ENCODE measurements around the gene ELL2.

The ELL2 gene

DNA sequence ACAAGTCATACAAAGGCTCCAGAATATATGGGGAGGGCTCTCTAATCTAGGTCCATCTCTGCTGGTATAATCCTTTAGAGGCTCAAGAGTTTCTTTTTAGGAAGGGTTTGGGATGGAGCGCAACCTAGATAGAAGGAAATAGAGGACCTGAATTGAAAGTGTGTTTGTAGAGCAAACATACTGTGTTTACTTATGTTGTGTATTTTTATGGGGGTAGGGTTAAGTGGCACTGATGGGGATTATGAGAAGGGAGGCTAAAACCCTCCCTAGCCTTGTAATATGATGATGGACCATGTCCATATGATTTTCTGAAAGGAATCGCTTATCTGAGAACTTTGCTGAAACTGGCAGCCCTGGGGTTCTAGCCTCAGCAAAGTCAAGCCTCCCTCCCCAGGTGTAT is 4.4 kb upstream of the ELL2 start:
- no peak overlapping the region for H3K4me3 ChIP-seq (ENCODE audit: control insufficient read depth, low read depth, low read length)
- TF ChIP-seq, protein P1, sequence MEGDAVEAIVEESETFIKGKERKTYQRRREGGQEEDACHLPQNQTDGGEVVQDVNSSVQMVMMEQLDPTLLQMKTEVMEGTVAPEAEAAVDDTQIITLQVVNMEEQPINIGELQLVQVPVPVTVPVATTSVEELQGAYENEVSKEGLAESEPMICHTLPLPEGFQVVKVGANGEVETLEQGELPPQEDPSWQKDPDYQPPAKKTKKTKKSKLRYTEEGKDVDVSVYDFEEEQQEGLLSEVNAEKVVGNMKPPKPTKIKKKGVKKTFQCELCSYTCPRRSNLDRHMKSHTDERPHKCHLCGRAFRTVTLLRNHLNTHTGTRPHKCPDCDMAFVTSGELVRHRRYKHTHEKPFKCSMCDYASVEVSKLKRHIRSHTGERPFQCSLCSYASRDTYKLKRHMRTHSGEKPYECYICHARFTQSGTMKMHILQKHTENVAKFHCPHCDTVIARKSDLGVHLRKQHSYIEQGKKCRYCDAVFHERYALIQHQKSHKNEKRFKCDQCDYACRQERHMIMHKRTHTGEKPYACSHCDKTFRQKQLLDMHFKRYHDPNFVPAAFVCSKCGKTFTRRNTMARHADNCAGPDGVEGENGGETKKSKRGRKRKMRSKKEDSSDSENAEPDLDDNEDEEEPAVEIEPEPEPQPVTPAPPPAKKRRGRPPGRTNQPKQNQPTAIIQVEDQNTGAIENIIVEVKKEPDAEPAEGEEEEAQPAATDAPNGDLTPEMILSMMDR (conservative IDR thresholded peaks at IDR 0.05; ENCODE audit: control insufficient read depth, insufficient read depth, low read depth, low read length) = no peak
- DNase-seq (ENCODE audit: low read depth) = no peak

DNA sequence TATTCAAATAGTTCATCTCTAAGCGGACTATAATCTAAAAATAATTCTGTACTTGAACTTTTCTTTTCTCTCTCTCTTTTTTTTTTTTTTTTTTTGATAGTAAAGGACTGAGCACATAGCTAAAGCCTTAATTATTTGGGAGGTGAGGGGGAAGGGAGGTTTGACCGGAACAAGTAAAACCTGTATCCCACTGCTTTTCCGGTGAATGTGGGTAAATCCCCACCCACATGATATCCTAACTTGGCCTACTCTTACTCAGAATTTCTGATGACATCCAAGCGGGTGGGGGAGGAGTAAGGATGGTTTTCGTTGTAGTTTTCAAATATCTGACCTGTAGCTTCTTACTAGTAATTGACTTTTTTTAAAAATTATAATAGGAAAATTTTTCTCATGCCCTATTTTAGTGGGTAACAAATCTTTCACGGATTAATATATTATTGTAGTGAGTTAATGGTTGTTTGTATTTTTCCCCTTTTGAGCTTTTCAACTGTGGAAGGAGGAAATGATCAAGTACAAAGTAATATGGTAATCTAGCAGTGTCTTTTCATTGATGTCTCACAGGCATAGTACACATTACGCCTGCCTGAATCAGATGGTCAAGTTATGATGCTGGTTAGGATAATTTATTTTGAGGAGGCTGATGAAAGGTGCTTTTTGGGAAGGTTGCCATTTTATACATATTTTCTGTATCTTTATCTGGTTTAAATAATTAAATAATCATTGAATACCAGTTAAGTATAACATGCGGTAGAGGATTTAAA is 2.2 kb upstream of the ELL2 start:
- no peak overlapping the region for H3K4me3 ChIP-seq (ENCODE audit: control insufficient read depth, low read depth, low read length)
- DNase-seq (ENCODE audit: low read depth) = peak; percentile 57
- TF ChIP-seq, protein P1 (conservative IDR thresholded peaks at IDR 0.05; ENCODE audit: control insufficient read depth, insufficient read depth, low read depth, low read length) = no peak

DNA sequence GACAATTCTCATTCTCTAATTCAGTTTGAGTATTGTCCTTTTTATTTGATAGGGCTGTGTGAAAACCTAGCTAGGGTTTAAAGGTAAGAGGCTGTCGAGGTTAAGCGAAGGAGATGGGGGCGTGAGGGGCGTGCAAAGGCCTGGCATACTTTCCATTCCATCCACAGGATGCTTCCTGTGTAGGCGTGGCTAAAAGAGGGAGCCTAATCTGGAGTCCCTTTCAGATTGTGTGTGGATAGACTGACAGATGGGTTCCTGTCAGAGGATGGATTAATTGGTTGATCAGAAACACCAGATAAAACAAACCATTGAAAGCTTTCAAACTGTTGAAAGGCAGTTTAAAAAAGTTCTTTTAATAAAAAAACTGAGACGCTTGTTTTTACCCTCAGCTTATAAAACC is 1.1 kb upstream of the ELL2 start:
- TF ChIP-seq, protein P1 (conservative IDR thresholded peaks at IDR 0.05; ENCODE audit: control insufficient read depth, insufficient read depth, low read depth, low read length) = no peak
- DNase-seq (ENCODE audit: low read depth) = no peak
- no peak overlapping the region for H3K4me3 ChIP-seq (ENCODE audit: control insufficient read depth, low read depth, low read length)

DNA sequence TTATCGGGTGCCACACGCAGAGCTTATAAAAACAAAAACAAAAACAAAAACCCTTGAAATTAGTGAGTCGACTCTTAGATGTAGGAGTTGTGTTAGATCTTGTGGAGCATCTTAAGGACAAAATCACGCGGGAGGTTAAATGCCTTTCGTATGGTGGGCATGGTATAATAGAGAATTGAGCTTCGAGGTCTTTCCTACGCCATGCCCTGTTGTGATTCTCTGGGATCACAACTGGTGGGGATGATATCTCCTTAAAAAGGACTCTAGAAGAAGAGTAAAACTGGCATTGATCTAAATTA is 773 bp upstream of the ELL2 start:
- peak overlapping the region; percentile 77 for H3K4me3 ChIP-seq (ENCODE audit: control insufficient read depth, low read depth, low read length)
- DNase-seq (ENCODE audit: low read depth) = no peak
- TF ChIP-seq, protein P1 (conservative IDR thresholded peaks at IDR 0.05; ENCODE audit: control insufficient read depth, insufficient read depth, low read depth, low read length) = no peak

DNA sequence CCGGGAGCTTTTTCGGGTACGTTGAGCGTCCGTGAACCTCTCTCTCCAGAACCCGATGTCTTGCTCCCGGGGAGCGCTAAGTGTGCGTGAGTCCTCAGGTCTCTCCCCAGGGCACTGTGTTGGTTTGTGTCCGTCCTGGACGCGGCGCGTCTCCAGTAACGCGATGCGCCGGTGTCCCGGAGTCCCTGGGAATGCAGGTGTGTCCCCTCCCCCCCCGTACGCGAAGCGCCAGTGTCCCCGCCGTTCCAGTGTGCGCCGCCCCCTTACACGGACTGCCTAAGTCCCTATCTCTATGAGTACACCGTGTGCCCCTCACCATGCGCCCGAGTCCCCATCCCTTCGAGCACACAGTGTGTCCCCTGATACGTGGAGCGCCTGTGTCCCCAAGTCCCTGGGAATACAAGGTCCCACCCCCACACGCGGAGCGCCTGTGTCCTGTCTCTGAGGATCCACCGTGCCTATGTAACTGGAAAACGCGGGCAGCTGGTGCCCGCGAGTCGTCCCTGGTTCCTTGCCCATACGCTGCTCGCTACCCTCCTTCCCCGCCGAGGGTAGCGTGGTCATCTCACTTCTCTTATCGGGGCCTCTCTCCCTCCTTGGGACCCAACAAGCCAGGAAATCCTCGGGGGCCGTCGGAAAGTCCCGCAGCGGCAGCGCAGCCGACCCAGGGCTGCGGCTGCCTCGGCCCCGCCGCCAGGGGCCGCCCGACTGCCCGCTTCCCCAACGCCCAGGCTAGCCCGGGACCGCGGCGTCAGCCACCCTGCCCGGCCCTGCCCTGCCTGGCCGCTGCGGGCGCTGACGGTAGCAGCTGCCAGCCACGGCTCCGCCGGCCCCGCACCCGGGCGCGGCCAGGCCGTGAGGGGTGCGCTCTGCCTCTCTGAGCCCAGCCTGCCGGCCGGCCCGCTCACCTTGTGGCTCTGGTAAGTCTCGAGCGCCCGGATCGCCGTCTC is 709 bp downstream of the ELL2 start:
- DNase-seq (ENCODE audit: low read depth) = peak; percentile 67
- peak overlapping the region; percentile 77 for H3K4me3 ChIP-seq (ENCODE audit: control insufficient read depth, low read depth, low read length)
- TF ChIP-seq, protein P1 (conservative IDR thresholded peaks at IDR 0.05; ENCODE audit: control insufficient read depth, insufficient read depth, low read depth, low read length) = no peak

DNA sequence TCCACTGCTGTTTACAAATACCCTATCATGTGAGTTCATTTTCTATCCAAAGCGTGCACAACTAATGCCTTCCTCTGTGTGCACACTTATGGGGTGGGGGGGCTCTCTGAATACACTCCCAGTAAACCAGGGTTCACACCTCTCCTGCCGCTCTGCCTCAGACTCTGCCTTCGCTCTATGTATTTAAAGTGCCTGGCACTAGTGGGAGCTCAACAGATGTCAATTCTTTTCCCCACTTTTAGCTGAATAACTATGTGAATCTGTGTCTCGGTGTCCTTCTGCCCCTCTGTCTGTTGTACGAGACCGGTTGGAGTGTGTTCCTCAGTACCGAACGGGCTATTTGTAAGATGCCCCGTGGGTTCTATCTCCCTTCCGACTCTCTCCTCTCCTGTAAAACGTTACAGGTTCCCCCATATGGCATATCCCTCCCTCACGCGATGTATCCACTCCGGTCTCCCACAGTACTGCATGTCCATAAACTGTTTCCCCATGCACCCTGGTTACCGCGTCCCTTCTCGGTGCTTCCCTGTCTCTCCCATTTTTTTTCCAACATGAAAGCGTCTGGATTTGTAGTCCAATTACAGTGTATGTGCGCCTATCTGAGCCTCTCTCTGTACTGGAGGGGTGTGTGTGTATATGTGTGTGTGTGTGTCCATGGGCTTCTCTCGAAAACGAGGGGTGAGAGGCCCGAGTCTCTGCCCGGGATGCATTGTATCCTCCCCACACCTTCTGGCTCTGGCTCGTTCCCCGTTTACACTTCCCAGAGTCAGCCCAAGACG is 1.6 kb downstream of the ELL2 start:
- TF ChIP-seq, protein P1 (conservative IDR thresholded peaks at IDR 0.05; ENCODE audit: control insufficient read depth, insufficient read depth, low read depth, low read length) = no peak
- DNase-seq (ENCODE audit: low read depth) = peak; percentile 47
- peak overlapping the region; percentile 77 for H3K4me3 ChIP-seq (ENCODE audit: control insufficient read depth, low read depth, low read length)

Measured in fibroblast of mammary gland (primary cell).